ENCODE data around the gene IFITM10. TPM values are rescaled to one million over a fixed set of nuclear protein-coding genes. Genes with fewer than 3 reads are reported as not detected.

Gene IFITM10
- total and polyA plus RNA-seq, 9 of the 15 experiments (the other 6 are each of a cell fraction or from before 2014, with no cell fraction given): 0.08 to 0.13 (median 0.09) TPM; not detected in 6

GRCh38 chr11:1763796-1764661 lies 13.6 kb upstream of the IFITM10 start, which contains the start of gene CTSD (continued):
- TF ChIP-seq ARID4B (CRISPR knock-in tag; IDR thresholded peaks at IDR 0.05) (no peak), PHF8 (IDR thresholded peaks at IDR 0.05; ENCODE audit: borderline replicate concordance, low read length) (peak; percentile 85; the same call in 1 of the 2 replicates), HCFC1 (IDR thresholded peaks at IDR 0.05; ENCODE audit: low read depth, low read length) (peak; percentile 10), ZBTB26 (CRISPR knock-in tag; IDR thresholded peaks at IDR 0.05) (no peak), MYC (IDR thresholded peaks at IDR 0.05; ENCODE audit: low read depth, low read length) (peak; percentile 44; the same call in 1 of the 2 replicates), MYC (CRISPR knock-in tag; IDR thresholded peaks at IDR 0.05; ENCODE audit: borderline replicate concordance, low read depth) (no peak), SREBF2 (CRISPR knock-in tag; IDR thresholded peaks at IDR 0.05) (no peak), ZNF239 (CRISPR knock-in tag; IDR thresholded peaks at IDR 0.05) (no peak), MAFK (IDR thresholded peaks at IDR 0.05; ENCODE audit: low read length) (0 out of 2 replicates have a peak, but pooled peaks have one; percentile 14), ELF4 (CRISPR knock-in tag; IDR thresholded peaks at IDR 0.05) (no peak), SIN3A (IDR thresholded peaks at IDR 0.05; ENCODE audit: borderline replicate concordance in 2 of 2, control insufficient read depth in 1 of 2, low read depth in 2 of 2, low read length in 2 of 2) (peak; percentile 35 to 82; a peak in 1 of 4 replicates), USF1 (CRISPR knock-in tag; IDR thresholded peaks at IDR 0.05) (peak; percentile 93), GATA2 (CRISPR knock-in tag; IDR thresholded peaks at IDR 0.05) (no peak), MEIS2 (IDR thresholded peaks at IDR 0.05; ENCODE audit: partially characterized antibody) (peak; percentile 36), ZNF655 (CRISPR knock-in tag; IDR thresholded peaks at IDR 0.05) (no peak), HDAC8 (tag; IDR thresholded peaks at IDR 0.05) (no peak), GTF2F1 (IDR thresholded peaks at IDR 0.05; ENCODE audit: low read depth, low read length) (no peak), NR4A1 (CRISPR knock-in tag; IDR thresholded peaks at IDR 0.05) (no peak), NR4A1 (tag; IDR thresholded peaks at IDR 0.05) (no peak), MTA1 (IDR thresholded peaks at IDR 0.05; ENCODE audit: borderline replicate concordance) (no peak)

All from K562 (cell line).